AG08395 (cell line): Measurements from ENCODE around the gene PRKCZ.
"Not testable (repeated sequence)": the region's sequence is repeated elsewhere in the genome, so short reads cannot be mapped to it uniquely, and the experiment has no call there.

Experiments used
- DNase-seq: peaks from one replicate; pipeline ENCODE4 v3.0.0; 2012; ENCODE audit warnings: mixed read lengths, low spot score

The PRKCZ gene

DNA sequence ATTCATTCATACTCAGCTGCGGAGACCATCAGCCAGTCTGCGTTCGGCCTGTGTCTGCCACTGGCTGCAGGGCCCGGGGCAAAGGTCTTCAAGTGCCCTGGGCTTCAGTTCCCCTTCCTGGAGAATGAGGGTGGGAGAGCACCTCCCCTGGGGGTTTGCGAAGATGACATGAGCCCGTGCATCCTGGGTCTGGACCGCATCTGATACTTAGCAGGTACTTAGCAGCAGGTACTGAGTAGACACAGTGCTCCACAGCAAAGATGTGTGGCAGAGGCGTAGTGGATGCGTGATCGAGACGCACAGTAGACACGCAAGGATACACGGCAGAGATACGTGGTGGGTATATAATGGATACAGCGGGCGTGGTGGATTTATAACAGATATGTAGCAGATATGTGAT, 51.3 kb downstream of the PRKCZ start:
- DNase-seq = no peak

DNA sequence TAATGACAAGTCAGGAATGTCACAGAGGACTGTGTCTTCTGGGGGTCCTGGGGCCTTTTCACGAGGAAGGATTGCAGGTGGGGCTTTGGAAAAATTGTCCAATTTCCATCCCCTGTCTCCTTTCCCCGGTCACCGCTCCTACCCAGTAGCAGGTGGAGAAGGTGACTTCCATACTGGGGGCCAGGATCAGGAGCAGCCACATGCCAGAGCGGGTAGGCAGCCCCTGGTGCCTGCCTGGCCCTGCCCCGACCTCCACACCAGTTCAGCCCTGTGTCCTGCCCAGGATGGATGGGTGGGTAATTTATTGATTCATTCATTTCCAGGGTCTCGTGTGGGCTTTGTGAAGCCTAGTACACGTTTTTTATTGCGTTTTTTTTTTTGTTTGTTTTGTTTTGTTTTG, 51.7 kb downstream of the PRKCZ start:
- no peak for DNase-seq

GRCh38 chr1:2102753-2103152, 52.5 kb downstream of the PRKCZ start:
- DNase-seq = no peak

GRCh38 chr1:2103266-2103900, 53.2 kb downstream of the PRKCZ start:
- no peak for DNase-seq

- no peak for DNase-seq
Observed at GRCh38 chr1:2103901-2104590, 53.8 kb downstream of the PRKCZ start.

GRCh38 chr1:2104621-2105427, 54.6 kb downstream of the PRKCZ start:
- DNase-seq = no peak

DNA sequence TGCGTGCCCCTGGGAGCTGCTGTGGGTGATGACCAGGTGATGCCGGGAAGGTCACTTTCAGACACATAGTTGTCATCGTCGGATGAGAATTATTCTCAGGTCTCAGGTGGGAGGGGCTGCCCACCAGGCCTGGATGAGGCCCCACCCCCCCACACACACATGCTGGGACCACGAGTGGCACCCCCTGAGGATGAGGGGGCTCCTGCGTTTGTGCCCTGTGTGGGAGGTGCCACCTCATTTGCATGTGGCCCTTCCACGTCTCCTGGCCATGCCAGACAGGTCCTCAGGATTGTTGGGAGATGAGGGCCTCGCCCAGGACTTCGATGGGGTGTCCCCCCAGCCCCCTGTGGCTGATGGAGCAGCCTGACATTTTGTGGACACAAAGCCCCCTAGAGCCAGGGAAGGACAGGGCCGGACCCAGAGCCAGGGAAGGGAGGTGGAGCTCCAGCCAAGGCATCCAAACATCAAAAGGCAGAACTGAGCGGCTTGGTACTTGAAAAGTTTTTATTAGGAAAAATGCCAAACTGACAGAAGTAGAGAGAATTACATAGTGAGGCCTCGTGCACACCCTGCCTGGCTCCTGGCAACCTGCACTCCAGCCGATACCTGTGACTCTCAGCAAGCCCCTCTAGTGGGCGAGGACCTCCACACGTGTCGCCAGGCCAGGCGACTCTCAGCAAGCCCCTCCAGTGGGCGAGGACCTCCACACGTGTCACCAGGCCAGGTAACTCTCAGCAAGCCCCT, 55.7 kb downstream of the PRKCZ start:
- DNase-seq = no peak

DNA sequence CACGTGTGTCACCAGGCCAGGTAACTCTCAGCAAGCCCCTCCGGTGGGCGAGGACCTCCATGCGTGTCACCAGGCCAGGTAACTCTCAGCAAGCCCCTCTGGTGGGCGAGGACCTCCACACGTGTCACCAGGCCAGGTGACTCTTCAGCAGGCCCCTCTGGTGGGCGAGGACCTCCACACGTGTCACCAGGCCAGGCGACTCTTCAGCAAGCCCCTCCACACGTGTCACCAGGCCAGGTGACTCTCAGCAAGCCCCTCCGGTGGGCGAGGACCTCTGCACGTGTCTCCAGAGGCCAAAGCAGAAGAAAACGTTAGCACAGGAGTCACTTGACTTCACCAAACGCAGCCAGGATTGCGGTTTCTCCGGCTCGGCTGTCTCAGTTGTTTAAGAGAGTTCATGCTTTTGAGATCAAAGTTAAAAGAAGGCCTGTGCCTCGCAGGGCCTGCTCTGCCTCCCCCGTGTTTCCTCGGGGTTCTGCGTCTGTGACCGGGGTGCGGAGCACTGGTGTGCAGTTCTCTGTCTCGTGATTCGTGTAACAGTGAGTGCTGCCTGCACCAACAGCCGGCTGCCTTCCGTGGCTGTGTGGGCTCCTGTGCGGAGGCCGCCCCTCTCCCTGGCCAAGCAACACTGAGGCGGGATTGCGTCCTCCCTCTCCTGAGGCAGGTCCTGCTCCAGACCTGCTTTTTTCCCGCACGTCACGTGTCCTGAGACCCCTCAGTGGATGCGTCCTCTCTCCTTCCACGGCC, 56.6 kb downstream of the PRKCZ start:
- no peak for DNase-seq

DNA sequence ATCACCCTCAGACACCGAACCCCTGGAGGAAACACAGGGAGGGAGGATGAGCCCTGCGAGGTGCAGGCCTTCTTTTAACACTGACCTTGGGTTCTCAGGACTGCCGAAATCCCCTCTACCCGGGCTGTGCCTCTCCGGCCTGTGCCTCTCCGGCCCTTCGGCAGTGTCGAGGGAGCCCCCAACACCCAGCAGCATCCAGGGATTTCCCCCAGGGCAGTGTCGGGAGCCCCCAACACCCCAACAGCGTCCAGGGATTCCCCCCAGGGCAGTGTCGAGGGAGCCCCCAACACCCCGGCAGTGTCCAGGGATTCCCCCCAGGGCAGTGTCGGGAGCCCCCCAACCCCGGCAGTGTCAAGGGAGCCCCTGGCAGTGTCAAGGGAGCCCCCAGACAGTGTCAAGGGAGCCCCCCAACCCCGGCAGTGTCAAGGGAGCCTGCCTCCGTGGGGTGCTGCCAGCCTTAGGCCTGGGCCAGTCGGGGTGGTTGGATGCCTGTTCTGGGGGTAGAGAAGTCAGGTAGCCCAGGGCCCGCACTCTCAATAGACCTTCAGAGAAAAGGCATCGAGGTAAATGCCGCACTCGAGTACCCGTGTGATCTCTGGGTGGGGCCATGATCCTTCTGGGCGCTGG, 57.5 kb downstream of the PRKCZ start:
- DNase-seq = no peak

GRCh38 chr1:2108213-2108876, 58.1 kb downstream of the PRKCZ start:
- peak; percentile 70 for DNase-seq

DNA sequence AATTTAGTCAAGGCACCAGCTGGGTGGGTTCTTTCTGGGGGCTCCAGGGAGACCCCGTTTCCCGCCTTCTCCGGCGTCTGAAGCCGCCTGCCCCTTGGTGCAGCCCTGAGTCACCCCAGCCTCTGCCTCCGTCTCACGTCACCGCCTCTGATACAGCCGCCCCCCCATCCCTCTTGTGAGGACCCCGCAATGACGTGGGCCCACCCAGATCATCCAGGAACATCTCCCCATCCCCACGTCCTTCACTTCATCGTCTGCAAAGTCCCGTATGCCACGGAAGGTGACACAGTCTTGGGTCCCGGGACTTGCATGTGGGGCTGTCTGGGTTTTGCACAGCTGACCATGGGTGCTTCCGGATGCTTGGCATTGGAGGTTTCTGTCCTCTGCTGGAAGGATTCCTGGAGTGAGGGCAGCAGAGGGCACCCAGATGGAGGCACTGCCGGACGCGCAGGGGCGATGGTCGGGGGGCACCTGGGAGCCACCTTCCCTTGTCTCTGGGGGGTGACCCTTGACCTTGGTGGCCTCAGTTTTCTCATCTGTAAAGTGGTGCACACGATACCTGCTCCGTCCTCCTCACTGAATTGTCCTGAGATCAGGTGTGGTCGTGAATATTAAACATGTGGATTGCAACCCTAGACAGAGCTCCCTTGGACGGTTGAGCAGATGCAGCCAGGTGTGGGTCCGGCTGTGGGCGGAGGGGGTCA, 58.8 kb downstream of the PRKCZ start:
- no peak for DNase-seq

GRCh38 chr1:2109581-2110021, 59.4 kb downstream of the PRKCZ start:
- DNase-seq = no peak

- no peak for DNase-seq
Observed at GRCh38 chr1:2110191-2110737, 60.1 kb downstream of the PRKCZ start.

- no peak for DNase-seq
Observed at GRCh38 chr1:2110738-2111673, 60.8 kb downstream of the PRKCZ start.

GRCh38 chr1:2111674-2112035, 61.4 kb downstream of the PRKCZ start:
- DNase-seq = no peak

DNA sequence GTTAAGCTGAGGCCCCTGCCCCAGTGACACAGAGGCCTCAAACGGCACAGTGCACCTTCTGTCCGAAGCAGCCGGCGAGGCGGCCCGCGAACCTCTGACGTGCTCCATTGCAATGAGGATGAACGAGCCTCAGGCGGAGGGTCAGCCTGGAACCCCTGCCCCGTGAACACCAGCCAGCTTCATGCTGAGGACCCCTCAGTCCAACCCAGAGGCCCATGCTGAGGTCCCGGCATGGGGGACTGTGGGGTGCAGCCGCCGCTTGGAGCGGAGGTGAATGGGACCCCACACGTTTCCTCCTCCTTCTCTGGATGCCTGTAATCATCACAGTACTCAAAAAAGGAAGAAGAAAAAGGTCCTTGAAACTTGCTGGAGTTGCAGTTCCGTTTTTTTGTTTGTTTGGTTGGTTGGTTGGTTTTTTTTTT, 62.1 kb downstream of the PRKCZ start:
- no peak for DNase-seq

- no peak for DNase-seq
Observed at GRCh38 chr1:2113620-2114135, 63.5 kb downstream of the PRKCZ start.

DNA sequence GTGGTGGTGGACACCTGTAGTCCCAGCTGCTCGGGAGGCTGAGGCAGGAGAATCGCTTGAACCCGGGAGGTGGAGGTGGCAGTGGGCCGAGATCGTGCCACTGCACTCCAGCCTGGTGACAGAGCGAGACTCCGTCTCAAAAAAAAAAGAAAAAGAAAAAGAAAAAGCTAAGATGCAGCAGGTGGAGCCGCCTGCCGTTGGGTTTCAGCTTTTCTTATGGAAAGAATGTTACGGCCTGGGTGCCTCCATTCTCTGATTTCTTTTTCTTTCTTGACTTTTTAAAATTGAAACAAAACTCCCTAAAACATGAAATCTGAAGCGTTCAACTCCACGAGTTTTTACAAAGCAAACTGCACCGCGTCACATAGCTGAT, 64.4 kb downstream of the PRKCZ start:
- DNase-seq = not testable (repeated sequence)
